ENCODE measurements around the gene INSYN2A. TPM values are rescaled to one million over a fixed set of nuclear protein-coding genes. Genes with fewer than 3 reads are reported as not detected.

Gene INSYN2A
- total RNA-seq, 1 experiment from 2014 or later: not detected

DNA sequence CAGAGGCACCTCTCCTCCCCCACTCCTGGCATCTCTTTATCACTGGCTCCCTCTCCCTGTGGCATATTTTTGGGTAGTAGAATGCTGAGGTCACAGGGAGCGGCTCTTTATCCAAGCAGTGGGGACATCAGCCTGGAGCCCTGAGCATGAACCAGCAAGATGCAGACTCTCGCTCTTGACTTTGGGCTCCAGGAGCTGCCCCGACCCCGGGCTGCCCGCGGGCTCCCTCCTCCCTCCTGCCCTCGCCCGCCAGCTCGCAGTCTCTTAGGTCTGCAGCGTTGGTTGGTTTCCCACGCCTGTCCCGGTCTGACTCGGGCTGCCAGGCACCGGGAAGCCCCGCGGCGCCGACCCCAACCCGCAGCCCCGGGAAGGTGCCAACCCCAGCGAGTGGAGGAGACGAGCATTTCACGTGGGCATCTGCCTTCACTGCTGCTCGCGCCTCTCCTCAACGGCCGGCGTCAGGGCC lies 1.3 kb downstream of the INSYN2A start:
- BruUV-seq (replicated peaks): no TSS peak
- no peak for DNase-seq (ENCODE audit: low spot score)
- ChIA-PET CTCF (no interaction called here), POLR2A (ENCODE audit: low non-redundant PET) (no interaction called here)
- peaks cover 18% of the 10 kb centered on the region for H3K4me1 ChIP-seq (ENCODE audit: insufficient read depth, low read length, poor library complexity, severe bottlenecking)
- H3K27ac ChIP-seq (ENCODE audit: low read depth, low read length, poor library complexity, severe bottlenecking): no peak overlapping the region
- H3K27me3 ChIP-seq (replicated peaks; ENCODE audit: insufficient read depth, low read depth, low read length, poor library complexity): peaks cover 39% of the 10 kb centered on the region
- no peaks in the 10 kb centered on the region for H3K9me3 ChIP-seq (ENCODE audit: low read depth, low read length, poor library complexity, severe bottlenecking)
- no peaks in the 10 kb centered on the region for H3K36me3 ChIP-seq (ENCODE audit: insufficient read depth, low read length, poor library complexity, severe bottlenecking)
- H3K4me3 ChIP-seq (ENCODE audit: low read depth, low read length, poor library complexity, severe bottlenecking): no peak overlapping the region
- peak; percentile 56 for TF ChIP-seq EZH2 (IDR thresholded peaks at IDR 0.05; ENCODE audit: borderline replicate concordance, low read depth, low read length, poor library complexity, severe bottlenecking)
- TF ChIP-seq, protein P1, sequence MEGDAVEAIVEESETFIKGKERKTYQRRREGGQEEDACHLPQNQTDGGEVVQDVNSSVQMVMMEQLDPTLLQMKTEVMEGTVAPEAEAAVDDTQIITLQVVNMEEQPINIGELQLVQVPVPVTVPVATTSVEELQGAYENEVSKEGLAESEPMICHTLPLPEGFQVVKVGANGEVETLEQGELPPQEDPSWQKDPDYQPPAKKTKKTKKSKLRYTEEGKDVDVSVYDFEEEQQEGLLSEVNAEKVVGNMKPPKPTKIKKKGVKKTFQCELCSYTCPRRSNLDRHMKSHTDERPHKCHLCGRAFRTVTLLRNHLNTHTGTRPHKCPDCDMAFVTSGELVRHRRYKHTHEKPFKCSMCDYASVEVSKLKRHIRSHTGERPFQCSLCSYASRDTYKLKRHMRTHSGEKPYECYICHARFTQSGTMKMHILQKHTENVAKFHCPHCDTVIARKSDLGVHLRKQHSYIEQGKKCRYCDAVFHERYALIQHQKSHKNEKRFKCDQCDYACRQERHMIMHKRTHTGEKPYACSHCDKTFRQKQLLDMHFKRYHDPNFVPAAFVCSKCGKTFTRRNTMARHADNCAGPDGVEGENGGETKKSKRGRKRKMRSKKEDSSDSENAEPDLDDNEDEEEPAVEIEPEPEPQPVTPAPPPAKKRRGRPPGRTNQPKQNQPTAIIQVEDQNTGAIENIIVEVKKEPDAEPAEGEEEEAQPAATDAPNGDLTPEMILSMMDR (conservative IDR thresholded peaks at IDR 0.05; ENCODE audit: low read depth, low read length): no peak
- intact Hi-C loops (cut with micrococcal nuclease; ENCODE audit: unreplicated experiment): no loop called here

GRCh38 chr10:127194599-127194998 lies 1.8 kb downstream of the INSYN2A start:
- Histone ChIP-seq H3K27ac (ENCODE audit: low read depth, low read length, poor library complexity, severe bottlenecking) (no peak overlapping the region), H3K9me3 (ENCODE audit: low read depth, low read length, poor library complexity, severe bottlenecking) (no peaks in the 10 kb centered on the region), H3K27me3 (replicated peaks; ENCODE audit: insufficient read depth, low read depth, low read length, poor library complexity) (peaks cover 39% of the 10 kb centered on the region), H3K4me3 (ENCODE audit: low read depth, low read length, poor library complexity, severe bottlenecking) (no peak overlapping the region), H3K4me1 (ENCODE audit: insufficient read depth, low read length, poor library complexity, severe bottlenecking) (peaks cover 18% of the 10 kb centered on the region), H3K36me3 (ENCODE audit: insufficient read depth, low read length, poor library complexity, severe bottlenecking) (no peaks in the 10 kb centered on the region)
- intact Hi-C loops (cut with micrococcal nuclease; ENCODE audit: unreplicated experiment): no loop called here
- ChIA-PET CTCF (no interaction called here), POLR2A (ENCODE audit: low non-redundant PET) (no interaction called here)
- BruUV-seq (replicated peaks): no TSS peak
- TF ChIP-seq EZH2 (IDR thresholded peaks at IDR 0.05; ENCODE audit: borderline replicate concordance, low read depth, low read length, poor library complexity, severe bottlenecking): no peak
- TF ChIP-seq, protein P1 (conservative IDR thresholded peaks at IDR 0.05; ENCODE audit: low read depth, low read length): no peak
- DNase-seq (ENCODE audit: low spot score): no peak

DNA sequence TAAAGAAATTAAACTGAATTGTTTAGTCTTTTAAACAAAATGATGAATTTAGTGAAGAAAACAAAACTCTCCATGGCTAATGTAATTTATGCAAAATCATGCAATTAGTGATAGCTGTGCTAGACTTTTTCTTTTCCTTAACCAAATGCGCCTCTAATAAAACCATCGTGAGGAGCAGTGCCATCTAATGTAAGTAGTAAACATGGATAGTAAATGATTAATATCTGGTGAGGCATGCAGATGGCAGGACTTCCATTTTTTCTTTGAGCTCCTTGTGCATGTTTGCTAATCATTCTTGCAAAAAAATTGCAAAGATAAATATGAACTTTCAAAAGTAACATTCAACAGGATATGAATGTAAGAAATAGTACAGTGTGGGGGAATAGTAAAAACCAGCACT lies 2.3 kb downstream of the INSYN2A start:
- DNase-seq (ENCODE audit: low spot score): no peak
- intact Hi-C loops (cut with micrococcal nuclease; ENCODE audit: unreplicated experiment): no loop called here
- peaks cover 18% of the 10 kb centered on the region for H3K4me1 ChIP-seq (ENCODE audit: insufficient read depth, low read length, poor library complexity, severe bottlenecking)
- H3K4me3 ChIP-seq (ENCODE audit: low read depth, low read length, poor library complexity, severe bottlenecking): no peak overlapping the region
- POLR2A ChIA-PET (ENCODE audit: low non-redundant PET): no interaction called here
- TF ChIP-seq EZH2 (IDR thresholded peaks at IDR 0.05; ENCODE audit: borderline replicate concordance, low read depth, low read length, poor library complexity, severe bottlenecking): no peak
- TF ChIP-seq, protein P1 (conservative IDR thresholded peaks at IDR 0.05; ENCODE audit: low read depth, low read length): no peak
- no TSS peak for BruUV-seq (replicated peaks)
- H3K36me3 ChIP-seq (ENCODE audit: insufficient read depth, low read length, poor library complexity, severe bottlenecking): no peaks in the 10 kb centered on the region
- peaks cover 39% of the 10 kb centered on the region for H3K27me3 ChIP-seq (replicated peaks; ENCODE audit: insufficient read depth, low read depth, low read length, poor library complexity)
- H3K27ac ChIP-seq (ENCODE audit: low read depth, low read length, poor library complexity, severe bottlenecking): no peak overlapping the region
- CTCF ChIA-PET: no interaction called here
- no peaks in the 10 kb centered on the region for H3K9me3 ChIP-seq (ENCODE audit: low read depth, low read length, poor library complexity, severe bottlenecking)
